ENCODE measurements around the gene PDXK. TPM values are rescaled to one million over a fixed set of nuclear protein-coding genes. Genes with fewer than 3 reads are reported as not detected.

The PDXK gene
- 10 to 100 TPM; 81.9 to 83.4 TPM for total RNA-seq

DNA sequence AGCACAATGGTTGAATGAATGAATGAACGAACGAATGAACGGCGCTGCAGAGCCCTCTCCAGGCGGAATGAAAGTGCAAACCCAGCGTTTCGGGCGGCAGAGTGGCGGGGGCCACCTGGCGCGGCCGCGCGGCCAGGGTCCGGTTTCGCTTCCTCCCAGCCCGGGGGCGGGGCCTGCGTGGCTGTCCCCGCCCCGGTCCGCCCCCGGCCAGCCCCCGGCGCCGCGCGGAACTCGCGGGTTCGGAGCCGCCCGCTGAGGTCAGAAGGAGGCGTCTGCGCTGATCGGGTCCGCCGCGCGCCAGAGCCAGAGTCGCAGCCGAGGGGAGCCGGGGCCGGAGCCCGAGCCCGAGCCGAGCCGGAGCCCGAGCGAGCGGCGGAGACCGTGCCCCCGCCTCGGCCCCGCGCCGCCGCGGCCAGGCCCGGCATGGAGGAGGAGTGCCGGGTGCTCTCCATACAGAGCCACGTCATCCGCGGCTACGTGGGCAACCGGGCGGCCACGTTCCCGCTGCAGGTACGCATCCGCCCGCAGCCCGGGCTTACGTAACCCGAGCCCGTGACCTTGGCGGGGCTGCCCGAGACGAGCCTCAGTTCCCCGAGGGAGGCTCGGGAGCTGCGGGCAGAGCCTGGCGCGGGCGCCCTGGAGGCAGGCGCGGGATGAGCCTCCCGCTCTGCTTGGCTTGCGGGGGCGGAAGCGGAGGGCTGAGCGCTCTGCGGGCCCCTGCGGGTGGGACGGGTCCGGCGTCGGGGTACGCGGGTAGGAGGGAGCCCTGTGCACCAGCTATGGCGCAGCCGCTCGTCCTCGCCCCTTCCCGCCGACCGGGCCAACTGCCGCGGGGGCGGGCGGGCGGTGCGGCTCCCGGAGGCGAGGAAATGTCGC, at the start of gene PDXK:
Gene PDXK (plus strand): TSS at position 258 of the 876 bp plus-strand sequence. CDS start 166 bp downstream, at position 424.

DNA sequence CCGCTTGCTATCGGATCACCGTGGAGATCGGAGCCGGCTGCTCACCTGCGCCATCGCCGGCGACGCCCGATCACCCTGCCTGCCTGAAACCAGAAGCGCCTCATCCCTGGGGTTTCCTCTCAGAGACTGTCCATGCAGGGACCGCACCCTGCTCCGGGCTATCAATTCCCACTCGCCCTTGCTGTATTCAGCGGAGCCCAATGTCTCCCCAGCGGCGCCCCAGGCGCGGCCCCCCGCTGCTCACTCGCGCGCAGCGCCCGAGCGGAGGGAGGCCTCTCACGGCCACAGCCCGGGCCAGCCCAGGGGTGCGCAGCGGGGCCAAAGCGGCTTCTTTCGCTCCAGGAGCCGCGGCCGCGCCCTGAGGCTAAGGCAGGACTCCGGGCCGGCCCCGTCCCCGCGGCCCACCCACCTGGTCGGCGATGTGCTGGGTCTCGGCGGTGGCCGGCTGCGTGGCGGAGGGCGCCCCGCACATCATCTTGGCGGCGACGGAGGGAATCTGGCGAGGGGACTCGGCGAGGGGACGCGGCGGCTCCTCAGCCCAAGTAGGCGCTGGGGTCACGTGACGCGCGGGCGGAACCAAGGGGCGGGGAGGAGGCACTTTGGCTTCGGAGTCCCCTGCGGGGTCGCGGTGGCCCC, 57.0 kb downstream of the PDXK start, which contains the start of gene CSTB:
Gene CSTB (minus strand): TSS at position 514 of the 636 bp plus-strand sequence. CDS start 39 bp downstream, at position 475.

DNA sequence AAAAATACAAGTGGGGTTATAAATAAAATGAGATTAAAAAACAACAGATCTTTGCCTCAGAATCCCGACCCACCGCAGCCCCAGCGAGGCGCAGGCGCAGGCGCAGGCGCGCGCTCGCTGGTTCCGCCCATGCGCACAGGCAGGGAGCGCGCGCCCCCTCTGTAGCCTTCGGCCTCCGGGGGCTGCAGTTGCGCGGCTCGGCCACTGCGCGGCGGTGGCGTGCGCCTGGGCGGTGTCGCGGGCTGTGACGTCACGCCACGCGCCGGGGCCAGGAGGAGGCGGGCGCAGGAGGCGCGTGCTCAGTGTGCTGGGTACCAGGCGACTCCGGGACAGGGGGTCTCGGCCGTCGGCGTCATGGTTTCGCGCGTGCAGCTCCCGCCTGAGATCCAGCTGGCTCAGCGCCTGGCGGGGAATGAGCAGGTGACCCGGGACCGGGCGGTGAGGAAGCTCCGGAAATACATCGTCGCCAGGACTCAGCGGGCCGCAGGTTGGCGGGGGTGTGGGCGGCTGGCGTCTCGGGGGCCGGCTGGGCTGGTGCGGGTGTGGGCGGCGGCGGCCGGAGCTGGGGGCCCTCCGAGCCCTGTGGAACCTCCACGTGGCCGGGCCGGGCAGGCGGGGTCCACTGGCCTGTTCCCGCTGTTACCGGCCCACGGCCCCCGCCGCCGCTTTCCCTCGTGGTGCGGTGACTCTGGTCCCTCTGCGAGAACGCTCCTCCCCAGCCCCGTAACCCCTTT, 70.5 kb downstream of the PDXK start, which contains the start of gene RRP1:
Gene RRP1 (plus strand): TSS at position 302 of the 734 bp plus-strand sequence. CDS start 53 bp downstream, at position 355.

Other genes starting within 250 kb of the PDXK start
- gene HSF2BP, start 59.6 kb upstream of the PDXK start, total RNA-seq: under 1 TPM; 0.30 to 0.58 TPM
- gene RRP1B, start 59.6 kb upstream of the PDXK start, total RNA-seq: 10 to 100 TPM; 45.1 to 47.7 TPM
- 10 to 100 TPM; 68.3 to 74.3 TPM for gene CSTB, start 57.2 kb downstream of the PDXK start, total RNA-seq
- 10 to 100 TPM; 25.1 to 26.8 TPM for gene RRP1, start 70.4 kb downstream of the PDXK start, total RNA-seq
- 10 to 100 TPM; 64.4 to 73.6 TPM for gene AGPAT3, start 146.1 kb downstream of the PDXK start, total RNA-seq

Measured in activated naive CD4-positive, alpha-beta T cell treated with anti-CD3 and anti-CD28 coated beads, Interleukin-2, amount 10 ng/mL, durations not matched to agents 5 hours and 36 hours (primary cell).